IMR-90 (cell line): Measurements from ENCODE around the gene TRPC6. TPM values are rescaled to one million over a fixed set of nuclear protein-coding genes. Genes with fewer than 3 reads are reported as not detected.

Source experiments
- ATAC-seq: fragments of 200-7000 bp; cut with Tn5 transposase; 2 replicates; pipeline ENCODE4 v1.9.1; 2020; ENCODE audit warnings: low read depth, mild to moderate bottlenecking, moderate library complexity
- BruUV-seq: library from RNA; stranded (reverse); fragments of 400-500 nt; replicated peaks from 2 replicates; lab custom pipeline; 2021; lab: Mats Ljungman, UMichigan
- CTCF ChIA-PET: fragments of 300-600 bp; formaldehyde crosslinking; extraction: SDS; loops from one replicate; lab custom pipeline; 2021; ENCODE audit warnings: antibody characterized with exemption; lab: Yijun Ruan, JAX
- POLR2A ChIA-PET: fragments of 300-600 bp; sonication (Branson Sonifier 250); formaldehyde crosslinking; loops from one replicate; lab custom pipeline; 2022; ENCODE audit warnings: antibody characterized with exemption; ENCODE audit not compliant: unreplicated experiment; lab: Charles Lee
- DNase-seq: peaks from one replicate; pipeline ENCODE4 v3.0.0; 2013
- H2AFZ ChIP-seq: replicated peaks from 2 replicates; pipeline ENCODE3; 2013; ENCODE audit warnings: low read length, mild to moderate bottlenecking; ENCODE audit not compliant: poor library complexity
- H2AK5ac ChIP-seq: 2 replicates; pipeline ENCODE4 v1.6.1; 2013; ENCODE audit warnings: low read depth, low read length, inconsistent platforms
- H2AK9ac ChIP-seq: replicated peaks from 2 replicates; pipeline ENCODE3; 2013; ENCODE audit warnings: mild to moderate bottlenecking, low read depth, low read length, moderate library complexity; ENCODE audit not compliant: poor library complexity
- H2BK120ac ChIP-seq: 2 replicates; pipeline ENCODE4 v1.6.1; 2013; ENCODE audit warnings: low read depth, low read length, inconsistent platforms
- H2BK15ac ChIP-seq: 3 replicates; pipeline ENCODE4 v1.6.1; 2013; ENCODE audit warnings: low read depth, low read length, inconsistent platforms
- H2BK20ac ChIP-seq: 2 replicates; pipeline ENCODE4 v1.6.1; 2013; ENCODE audit warnings: low read depth, mild to moderate bottlenecking, inconsistent platforms, low read length, moderate library complexity
- H2BK5ac ChIP-seq: 2 replicates; pipeline ENCODE4 v1.6.1; 2013; ENCODE audit warnings: mild to moderate bottlenecking, low read depth, low read length, inconsistent platforms; ENCODE audit not compliant: poor library complexity, severe bottlenecking
- H3K14ac ChIP-seq: replicated peaks from 2 replicates; pipeline ENCODE4 v1.6.1; 2013; ENCODE audit warnings: low read depth, low read length, inconsistent platforms
- H3K18ac ChIP-seq: 2 replicates; pipeline ENCODE4 v1.6.1; 2013; ENCODE audit warnings: low read depth, low read length, control low read depth
- H3K23ac ChIP-seq: 2 replicates; pipeline ENCODE4 v1.6.1; 2013; ENCODE audit warnings: low read depth, low read length, inconsistent platforms
- H3K27ac ChIP-seq: 2 replicates; pipeline ENCODE4 v1.5.1; 2013; ENCODE audit warnings: mild to moderate bottlenecking, control low read depth, low read length; ENCODE audit not compliant: insufficient read depth
- H3K27me3 ChIP-seq: 2 replicates; pipeline ENCODE4 v1.6.1; 2013; ENCODE audit warnings: low read length; ENCODE audit not compliant: control insufficient read depth, insufficient read depth
- H3K36me3 ChIP-seq: 2 replicates; pipeline ENCODE4 v1.6.1; 2013; ENCODE audit warnings: low read length, mixed read lengths; ENCODE audit not compliant: control insufficient read depth, insufficient read depth
- H3K4ac ChIP-seq: 2 replicates; pipeline ENCODE4 v1.6.1; 2013; ENCODE audit warnings: low read depth, low read length, inconsistent platforms
- H3K4me1 ChIP-seq: 2 replicates; pipeline ENCODE4 v1.6.1; 2013; ENCODE audit warnings: low read length, mixed read lengths; ENCODE audit not compliant: control insufficient read depth, insufficient read depth
- H3K4me2 ChIP-seq: 2 replicates; pipeline ENCODE4 v1.6.1; 2013; ENCODE audit warnings: low read depth, mild to moderate bottlenecking, control low read depth, low read length, moderate library complexity
- H3K4me3 ChIP-seq: 2 replicates; pipeline ENCODE4 v1.5.1; 2013; ENCODE audit warnings: low read depth, mild to moderate bottlenecking, control low read depth, low read length, moderate library complexity; ENCODE audit not compliant: insufficient read depth
- H3K56ac ChIP-seq: 2 replicates; pipeline ENCODE4 v1.6.1; 2013; ENCODE audit warnings: low read length, inconsistent platforms; ENCODE audit not compliant: insufficient read depth; ENCODE audit errors: extremely low read depth
- H3K79me1 ChIP-seq, 2 experiments: 2 replicates each; pipeline ENCODE4 v1.6.1; 2013; ENCODE audit warnings: low read length in 2 of 2, inconsistent platforms in 1 of 2, low read depth in 1 of 2
- H3K9ac ChIP-seq: 2 replicates; pipeline ENCODE4 v1.6.1; 2013; ENCODE audit warnings: low read depth, low read length, control low read depth
- H3K9me1 ChIP-seq: 2 replicates; pipeline ENCODE4 v1.6.1; 2013; ENCODE audit warnings: low read length, inconsistent platforms; ENCODE audit not compliant: insufficient read depth
- H3K9me3 ChIP-seq: 2 replicates; pipeline ENCODE4 v1.6.1; 2013; ENCODE audit warnings: low read length; ENCODE audit not compliant: control insufficient read depth, insufficient read depth
- H4K20me1 ChIP-seq: 2 replicates; pipeline ENCODE4 v1.6.1; 2013; ENCODE audit warnings: low read length, inconsistent platforms; ENCODE audit not compliant: insufficient read depth
- H4K5ac ChIP-seq: 2 replicates; pipeline ENCODE4 v1.6.1; 2013; ENCODE audit warnings: mild to moderate bottlenecking, low read depth, low read length, control low read depth
- H4K8ac ChIP-seq, 2 experiments: 2 replicates each; pipeline ENCODE4 v1.6.1; 2013; ENCODE audit warnings: low read depth in 2 of 2, low read length in 2 of 2, control low read depth in 1 of 2, inconsistent platforms in 1 of 2
- H4K91ac ChIP-seq: 2 replicates; pipeline ENCODE4 v1.6.1; 2013; ENCODE audit warnings: low read depth, low read length, inconsistent platforms; ENCODE audit not compliant: insufficient read depth
- FOS ChIP-seq: fragments of 150-350 bp; IDR thresholded peaks from 2 replicates; pipeline ENCODE4 v1.6.1; 2016; ENCODE audit warnings: low read depth, low read length
- MXI1 ChIP-seq: IDR thresholded peaks from 2 replicates; pipeline ENCODE4 v1.6.1; 2012; ENCODE audit warnings: low read depth, mild to moderate bottlenecking, low read length, moderate library complexity, borderline replicate concordance
- NFE2L2 ChIP-seq: fragments of 150-350 bp; IDR thresholded peaks from 2 replicates; pipeline ENCODE4 v1.6.1; 2016; ENCODE audit warnings: low read depth, mild to moderate bottlenecking, low read length
- POLR2A ChIP-seq: IDR thresholded peaks from 2 replicates; pipeline ENCODE4 v1.6.1; 2012; ENCODE audit warnings: mild to moderate bottlenecking, low read depth, low read length
- RCOR1 ChIP-seq: IDR thresholded peaks from 2 replicates; pipeline ENCODE4 v1.6.1; 2012; ENCODE audit warnings: mild to moderate bottlenecking, low read length, improper control_type of control experiment; ENCODE audit not compliant: insufficient replicate concordance
- RFX5 ChIP-seq: IDR thresholded peaks from 2 replicates; pipeline ENCODE4 v1.8.0; 2012; ENCODE audit warnings: low read depth, mild to moderate bottlenecking, low read length, moderate library complexity
- WGBS, 2 experiments: methylation state at CpG; one replicate each; pipeline versions ENCODE4 v1.1.5 to v1.1.7; 2013; ENCODE audit warnings: missing lambda C conversion rate in 2 of 2; ENCODE audit not compliant: insufficient read length in 1 of 2; ENCODE audit errors: extremely low coverage in 2 of 2; 5-methylcytosine and 5-hydroxymethylcytosine counted together
- dilution Hi-C: fragments of 300-500 bp; cut with HindIII; formaldehyde crosslinking; loops from one replicate; pipeline ENCODE4 v1.14.3; 2018; ENCODE audit warnings: low sequenced_read_pairs; ENCODE audit not compliant: unreplicated experiment
- in situ Hi-C: fragments of 300-500 bp; cut with MboI; formaldehyde crosslinking; loops from 3 replicates; pipeline ENCODE4 v1.14.3; 2019; ENCODE audit warnings: low sequenced_read_pairs, inconsistent platforms, mixed read lengths
- intact Hi-C: fragments of 100-400 bp; cut with micrococcal nuclease; formaldehyde crosslinking; loops from 2 replicates; pipeline ENCODE4 v1.10.0; 2022
- polyA plus RNA-seq, 3 experiments: library from polyadenylated mRNA; depleted of rRNA; stranded (reverse); fragments of >200 nt; gene quantifications; 2 replicates each; pipeline ENCODE4 v1.2.3, GENCODE V29; 2012; ENCODE audit warnings: low replicate concordance in 1 of 3
- total RNA-seq: library from RNA; depleted of rRNA; stranded (reverse); fragments of >200 nt; gene quantifications from 2 replicates; pipeline ENCODE4 v1.2.3, GENCODE V29; 2012

TRPC6 gene
- total and polyA plus RNA-seq, 2 of the 4 experiments (the other 2 are of a cell fraction) = 0.99 to 2.3 TPM

GRCh38 chr11:101582236-101582988 is 1.4 kb downstream of the TRPC6 start:
- no TSS peak for BruUV-seq
- peak overlapping the region; percentile 86 for H2AFZ ChIP-seq

More at GRCh38 chr11:101582236-101582988, 1.4 kb downstream of the TRPC6 start:
- H2BK5ac ChIP-seq = peak overlapping the region; percentile 40
- 0 out of 2 replicates have a peak, but pooled peaks cover 2% of the 10 kb centered on the region for H3K9me3 ChIP-seq
- H3K9ac ChIP-seq = peak overlapping the region; percentile 92
- WGBS, 2 experiments = 8% methylated on average over 4 of the region's 35 CpGs; no CpG with 5 or more reads in 1 of the 2 experiments
- dilution Hi-C loops = no loop called here
- H3K4me3 ChIP-seq = peak overlapping the region; percentile 97
- H4K20me1 ChIP-seq = no peaks in the 10 kb centered on the region
- peak overlapping the region; percentile 77 for H3K4ac ChIP-seq
- H4K91ac ChIP-seq = peak overlapping the region; percentile 66; the same call in 1 of the 2 replicates
- peak overlapping the region; percentile 80 for H3K18ac ChIP-seq
- intact Hi-C loops = loop anchor here (2.0 to 5.0 kb wide), 4 partner anchors 110 to 258 kb away; no protein-coding TSS in a partner anchor
- H4K8ac ChIP-seq = peak overlapping the region; percentile 66 to 71; a peak in 2 of 4 replicates
- H3K27ac ChIP-seq = peak overlapping the region; percentile 42
- TF ChIP-seq RCOR1 (no peak), FOS (no peak), NFE2L2 (no peak), MXI1 (no peak), POLR2A (no peak), RFX5 (no peak)
- H3K36me3 ChIP-seq = no peaks in the 10 kb centered on the region
- H3K4me2 ChIP-seq = peak overlapping the region; percentile 94
- peak overlapping the region; percentile 83 for H3K23ac ChIP-seq
- H3K79me1 ChIP-seq = peaks cover 0 to 2% of the 10 kb centered on the region in 2 experiments; a peak in 2 of 4 replicates
- peak overlapping the region; percentile 37; the same call in 1 of the 3 replicates for H2BK15ac ChIP-seq
- no peaks in the 10 kb centered on the region for H3K27me3 ChIP-seq
- H2AK9ac ChIP-seq = peak overlapping the region; percentile 33
- CTCF ChIA-PET = interaction anchor here (0.6 to 1.0 kb wide), 3 partner anchors 79 to 127 kb away, joined by 3 read pairs; no protein-coding TSS in a partner anchor
- H3K4me1 ChIP-seq = no peaks in the 10 kb centered on the region
- POLR2A ChIA-PET = no interaction called here
- peak overlapping the region; percentile 79 for H3K14ac ChIP-seq
- peak overlapping the region; percentile 58 for H3K56ac ChIP-seq
- peak overlapping the region; percentile 72 for H2BK120ac ChIP-seq
- peak; percentile 65 for ATAC-seq
- DNase-seq = peak; percentile 31
- 0 out of 2 replicates have a peak overlapping the region, but pooled peaks have one; percentile 45 for H2AK5ac ChIP-seq
- in situ Hi-C loops = loop anchor here (10.0 kb wide), 1 partner anchor 262 kb away; no protein-coding TSS in a partner anchor
- H2BK20ac ChIP-seq = peak overlapping the region; percentile 69; the same call in 1 of the 2 replicates
- no peaks in the 10 kb centered on the region for H3K9me1 ChIP-seq
- peak overlapping the region; percentile 49 for H4K5ac ChIP-seq
